Activated gamma-delta T cell treated with Interleukin-2 at 50 U/mL for 16 hours (primary cell): ENCODE measurements around the gene XYLT1.

ENCODE experiments used
- DNase-seq: peaks from one replicate; pipeline ENCODE4 v3.0.0-alpha.2; 2020

The XYLT1 gene

GRCh38 chr16:17457997-17458396 is 12.8 kb downstream of the XYLT1 start:
- DNase-seq: no peak

DNA sequence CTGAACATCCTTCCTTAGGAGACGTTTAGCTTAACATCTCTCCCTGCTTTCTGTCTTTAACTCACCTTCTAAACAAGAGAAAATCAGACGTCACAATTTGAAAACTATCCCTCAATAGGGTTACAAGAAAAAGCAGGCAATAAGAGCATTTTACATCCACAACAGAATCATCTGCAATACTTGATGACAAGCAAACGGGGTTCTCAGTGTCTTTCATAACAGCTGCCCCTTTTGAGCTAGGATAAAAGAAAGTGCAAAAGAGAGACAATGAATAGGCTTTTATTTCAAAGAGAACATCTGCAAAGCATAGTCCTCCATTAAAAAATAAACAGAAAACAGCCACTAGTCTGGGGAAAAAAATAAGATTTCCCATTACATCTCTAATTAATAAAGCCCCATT is 13.2 kb downstream of the XYLT1 start:
- DNase-seq: no peak

- DNase-seq: no peak
These were observed 16.5 kb downstream of the XYLT1 start for GRCh38 chr16:17454162-17454730.

DNA sequence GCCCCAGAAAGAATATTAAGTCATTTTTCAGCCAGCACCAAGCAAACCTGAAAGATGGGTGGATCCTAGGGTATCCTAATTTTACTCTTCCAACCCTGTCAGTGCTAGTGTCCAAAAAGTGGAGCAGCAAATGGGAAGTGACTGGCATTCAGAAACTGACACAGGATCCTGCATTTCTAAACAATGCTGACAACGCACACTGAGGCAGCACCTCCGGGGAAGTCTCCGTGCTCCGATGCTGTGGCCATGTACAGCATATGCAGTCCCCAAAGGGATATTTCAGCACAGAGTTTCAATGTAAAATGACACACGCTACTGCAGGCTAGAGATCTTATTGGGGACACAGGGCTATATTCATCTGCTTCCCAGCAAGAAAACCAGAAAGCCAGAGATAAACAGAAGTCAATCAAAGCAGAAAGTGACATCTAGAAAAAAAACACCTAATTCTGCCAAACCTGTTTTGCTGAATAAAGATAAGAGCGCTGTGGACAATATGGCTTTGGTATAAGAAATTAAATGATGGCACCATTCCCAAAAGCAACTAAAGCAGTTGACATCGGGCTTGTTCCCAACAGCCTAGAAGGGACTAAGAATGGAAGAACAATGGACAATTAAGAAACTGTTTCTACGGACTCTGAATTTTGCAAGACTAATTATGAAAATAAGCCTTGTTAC is 17.3 kb downstream of the XYLT1 start:
- no peak for DNase-seq

- DNase-seq: no peak
These were observed 17.8 kb downstream of the XYLT1 start for GRCh38 chr16:17452922-17453321.

DNA sequence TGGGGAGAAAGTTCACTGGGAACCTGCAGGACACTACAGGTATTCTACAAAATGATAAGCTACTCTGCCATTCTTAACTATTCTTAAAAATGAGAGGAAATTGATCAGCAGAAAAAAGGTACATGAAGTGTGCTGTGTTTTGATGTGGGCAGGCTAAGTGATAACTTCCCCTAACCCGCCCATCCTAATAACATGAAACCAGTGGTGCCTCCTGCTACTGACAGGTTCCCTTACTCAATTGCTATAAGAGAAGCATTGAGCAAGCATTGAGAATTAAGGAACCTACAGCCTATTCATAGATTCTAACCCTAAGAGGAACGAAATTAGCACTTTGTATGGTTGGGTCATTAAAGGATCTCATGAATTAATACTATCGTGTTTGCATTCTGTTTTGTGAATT is 18.9 kb downstream of the XYLT1 start:
- DNase-seq: no peak

- no peak for DNase-seq
These were observed 20.5 kb downstream of the XYLT1 start for GRCh38 chr16:17450291-17450690.

GRCh38 chr16:17448640-17449638 is 21.8 kb downstream of the XYLT1 start:
- DNase-seq: peak; percentile 20

GRCh38 chr16:17447101-17447569 is 23.6 kb downstream of the XYLT1 start:
- DNase-seq: no peak

DNA sequence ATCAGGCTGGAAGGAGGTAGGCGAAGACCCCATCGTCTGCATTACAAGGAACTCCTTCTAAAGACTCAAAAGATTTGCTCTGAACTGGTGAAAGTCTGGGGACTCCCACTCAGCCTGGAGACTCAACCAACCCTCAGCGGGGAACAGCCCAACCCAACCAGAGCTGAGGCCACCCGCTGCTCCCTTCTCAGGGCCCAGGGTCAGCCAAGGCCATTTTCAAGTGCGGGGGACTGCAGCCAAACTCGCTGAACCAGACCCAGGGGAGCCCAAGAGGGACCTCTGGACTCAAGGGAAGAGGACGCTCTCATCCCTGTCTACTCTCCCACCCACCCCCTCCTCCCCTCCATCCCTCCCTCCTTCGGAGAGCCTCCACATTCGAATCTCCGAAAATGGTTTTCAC is 24.1 kb downstream of the XYLT1 start:
- DNase-seq: no peak

DNA sequence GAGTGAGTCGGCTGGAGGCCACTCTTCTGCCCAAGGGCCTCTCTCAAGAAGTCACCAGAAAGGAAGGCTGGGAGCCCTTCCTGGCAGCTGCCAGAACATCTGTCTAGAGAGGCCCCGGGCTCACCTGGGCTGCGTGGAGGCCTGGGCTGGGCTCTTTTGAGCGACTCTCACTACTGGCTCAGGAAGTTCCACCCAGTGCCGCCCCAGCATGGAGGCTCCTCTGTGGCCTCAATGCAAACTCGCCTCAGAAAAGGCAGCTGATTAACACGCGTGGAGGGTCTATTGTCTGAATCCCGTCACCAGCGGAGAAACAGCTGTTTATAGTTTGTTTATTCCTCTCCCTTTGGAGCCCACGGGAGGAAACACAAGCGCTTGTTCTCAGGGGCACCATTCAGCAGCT is 25.3 kb downstream of the XYLT1 start:
- no peak for DNase-seq

GRCh38 chr16:17444658-17445057 is 26.1 kb downstream of the XYLT1 start:
- no peak for DNase-seq

DNA sequence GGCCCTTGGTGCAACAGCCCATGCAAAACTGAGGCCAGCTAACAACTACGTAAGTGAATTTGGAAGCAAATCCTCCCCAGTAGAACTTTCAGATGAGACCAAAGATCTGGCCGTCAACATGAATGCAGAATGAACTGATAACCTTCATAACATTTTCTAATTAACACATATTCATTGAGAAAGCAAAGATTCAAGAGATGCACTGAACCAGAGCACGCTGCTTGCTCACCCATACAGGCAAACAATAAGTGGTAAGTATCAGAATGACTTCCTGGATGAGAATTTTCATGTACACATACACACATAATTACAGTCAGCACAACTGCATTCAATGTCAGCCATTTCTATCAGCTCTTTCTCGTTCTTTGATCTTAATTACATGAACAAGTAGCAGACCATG is 30.6 kb downstream of the XYLT1 start:
- DNase-seq: no peak

DNA sequence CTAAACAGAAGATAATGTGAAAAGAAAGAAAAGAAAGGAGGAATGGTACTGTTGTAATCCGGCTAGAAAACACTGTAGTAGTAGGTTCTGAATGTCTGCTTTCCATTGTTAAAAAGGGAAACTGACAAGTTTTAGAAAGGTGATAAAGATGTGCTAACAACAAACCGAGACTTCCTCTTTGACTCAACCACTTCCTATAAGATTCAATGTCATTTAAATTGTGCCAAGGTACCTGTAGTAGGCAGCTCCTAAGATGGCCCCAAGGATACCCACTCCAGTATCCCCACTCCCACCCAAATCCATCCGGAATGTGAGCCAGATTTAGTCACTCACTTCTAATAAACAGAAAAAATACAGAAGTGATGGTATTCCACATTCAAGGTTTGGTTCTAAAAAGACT is 31.2 kb downstream of the XYLT1 start:
- DNase-seq: no peak

DNA sequence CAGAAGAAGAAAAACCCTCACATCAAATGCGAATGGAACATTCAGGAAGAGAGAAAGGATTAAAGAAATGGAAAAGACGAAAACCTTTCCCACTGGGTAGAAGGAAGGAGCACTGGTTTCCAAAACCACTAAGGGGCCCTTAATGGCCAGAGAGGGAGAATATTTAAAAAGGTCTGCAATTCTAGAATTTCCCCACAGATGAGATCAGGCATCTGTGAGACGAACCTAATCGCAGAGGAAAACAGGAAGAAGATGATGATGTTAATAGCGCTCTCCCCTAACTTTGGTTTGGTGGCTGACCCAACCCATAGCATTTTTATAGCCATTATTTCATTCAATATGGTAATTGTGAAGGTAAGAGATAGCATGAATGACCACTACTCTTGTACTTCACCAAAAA is 32.8 kb downstream of the XYLT1 start:
- no peak for DNase-seq

DNA sequence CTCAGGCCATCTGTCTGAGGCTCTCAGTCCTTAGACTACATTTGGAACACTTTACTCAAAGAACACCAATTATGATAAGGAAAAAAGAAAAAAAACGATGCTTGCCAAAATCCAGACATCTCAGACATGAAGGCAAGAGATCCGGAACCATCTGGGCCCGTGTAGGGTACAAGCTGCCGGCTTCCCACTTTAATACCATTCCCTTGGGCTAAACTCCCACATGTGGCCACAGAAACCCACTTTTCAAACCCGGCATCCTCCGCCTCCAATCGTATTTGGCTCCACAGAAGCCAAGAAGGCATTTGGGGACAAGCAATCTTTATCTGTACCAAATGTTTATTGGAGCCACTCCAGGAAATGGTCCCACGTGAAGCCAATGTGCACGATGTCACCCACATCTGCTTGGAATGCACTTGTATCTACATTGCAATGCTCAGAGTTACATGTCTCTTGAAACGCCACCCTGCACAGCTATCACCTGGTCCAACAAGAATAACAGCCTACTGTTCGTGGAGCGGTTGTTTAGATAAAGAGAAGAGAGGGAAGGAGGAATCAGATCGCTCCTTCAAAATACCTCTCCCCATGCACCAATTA is 33.5 kb downstream of the XYLT1 start:
- DNase-seq: no peak

DNA sequence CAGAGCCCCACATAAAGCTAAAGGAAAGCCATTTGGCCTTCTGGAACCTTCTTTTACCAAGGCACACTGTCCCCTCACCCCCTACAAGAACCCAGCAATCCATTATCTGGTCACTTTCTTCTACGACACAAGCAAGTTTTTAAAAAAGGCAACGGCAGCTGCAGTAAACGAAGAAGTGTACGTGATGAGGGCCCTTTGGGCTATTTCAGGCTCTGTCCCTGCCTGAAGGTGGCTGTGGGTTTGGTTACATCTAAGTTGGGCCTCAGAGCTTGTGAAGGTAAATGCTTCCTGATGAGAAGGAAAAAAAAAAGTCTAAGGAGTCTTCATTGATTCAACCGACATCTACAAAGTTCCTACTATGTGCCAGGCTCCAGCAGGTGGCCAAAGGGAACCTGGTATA is 35.4 kb downstream of the XYLT1 start:
- DNase-seq: no peak

DNA sequence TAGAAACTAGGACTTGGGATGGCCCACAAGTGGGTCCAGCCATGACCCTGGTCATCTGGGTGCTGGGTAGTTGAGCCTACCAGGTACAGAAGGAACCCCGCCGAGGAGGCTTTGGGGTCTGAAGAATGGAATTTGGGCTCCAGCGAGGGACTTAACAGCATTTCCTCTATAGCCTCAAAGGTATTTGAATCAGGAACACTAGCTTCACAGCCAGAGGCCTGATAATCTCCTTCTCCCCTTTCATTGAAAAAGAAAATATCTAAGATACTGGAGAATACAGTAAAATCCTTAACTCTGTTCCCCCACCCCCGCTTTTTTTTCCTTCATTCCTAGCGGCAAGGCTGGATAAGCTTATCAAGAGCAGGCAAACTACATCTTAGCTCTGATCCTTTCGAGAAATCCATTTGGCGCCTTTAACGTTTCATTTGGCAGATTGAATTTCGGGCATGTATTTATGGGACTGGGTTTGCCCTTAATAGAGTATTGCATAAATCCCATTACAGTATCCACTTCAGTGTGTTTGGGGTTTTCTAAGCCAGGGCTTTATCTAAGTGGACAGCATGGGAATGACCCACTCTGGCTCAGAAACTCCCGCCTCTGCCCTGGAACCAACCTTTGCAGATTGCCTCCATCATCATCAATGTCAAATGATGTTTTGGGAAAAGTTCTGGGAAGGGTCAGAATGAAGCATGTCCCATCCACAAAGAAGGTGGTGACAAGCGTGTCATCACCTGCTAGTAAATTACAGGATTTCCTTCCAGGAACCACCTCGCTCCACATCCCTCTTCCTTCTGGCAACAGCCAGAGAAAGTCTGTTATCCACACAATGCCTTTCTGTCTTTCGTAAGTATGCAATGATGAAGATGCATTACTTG is 36.9 kb downstream of the XYLT1 start:
- no peak for DNase-seq

DNA sequence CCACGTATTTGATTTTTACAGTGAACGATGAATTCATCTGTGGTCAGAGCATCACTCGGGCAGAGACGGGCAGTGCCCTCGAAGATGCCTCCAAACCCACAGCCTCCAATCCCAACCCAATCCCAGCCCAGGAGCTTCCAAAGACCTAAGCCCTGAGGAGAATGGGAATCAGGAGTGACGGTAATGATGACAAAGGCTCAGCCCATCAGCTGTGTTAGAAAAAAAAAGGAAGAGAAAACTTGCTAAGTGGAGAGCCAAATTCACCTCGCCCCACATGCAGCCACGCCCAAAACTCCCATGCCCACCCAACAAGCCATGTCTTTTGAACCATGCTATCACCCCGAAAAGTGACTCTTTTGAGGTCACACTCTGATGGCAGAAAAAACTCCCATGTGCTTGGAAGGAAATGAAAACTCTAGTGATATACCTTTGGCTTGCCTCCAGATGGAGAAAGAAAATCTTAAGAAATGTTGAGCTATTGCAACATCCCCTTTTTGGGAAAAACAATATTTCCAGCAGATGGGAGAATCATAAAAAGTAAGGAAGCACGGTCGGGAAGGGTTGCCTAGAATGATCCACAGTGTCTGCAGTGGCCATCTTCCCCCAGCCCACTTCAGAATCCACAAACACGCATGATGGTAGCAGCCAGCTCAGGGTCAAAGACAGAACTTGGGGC is 37.7 kb downstream of the XYLT1 start:
- no peak for DNase-seq

DNA sequence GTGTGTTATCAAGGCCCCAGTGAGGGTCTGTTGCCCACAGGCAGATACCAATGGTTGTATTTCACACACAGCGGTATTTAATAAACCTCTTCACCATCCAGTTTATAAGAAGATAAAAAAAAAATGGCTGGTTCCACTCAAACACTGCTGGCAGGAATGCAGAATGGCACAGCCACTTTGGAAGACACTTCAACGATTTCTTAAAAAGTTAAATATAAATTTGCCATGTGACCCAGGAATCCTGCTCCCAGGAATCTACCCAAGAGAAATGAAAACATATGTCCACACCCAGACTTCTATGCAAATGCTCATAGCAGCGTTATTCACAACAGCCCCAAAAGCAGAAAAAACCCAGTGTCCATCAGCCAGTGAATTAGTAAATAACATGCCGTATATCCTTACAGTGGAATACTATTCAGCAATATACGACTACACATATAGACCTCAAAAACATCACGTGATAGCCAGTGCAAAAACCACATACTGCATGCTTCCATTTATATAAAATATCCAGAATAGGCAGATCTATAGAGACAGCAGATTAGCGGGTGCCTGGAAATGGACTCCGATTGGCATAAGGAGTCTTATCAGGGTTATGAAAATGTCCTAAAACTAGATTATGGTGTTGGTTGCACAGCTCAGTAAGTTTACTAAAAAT is 38.7 kb downstream of the XYLT1 start:
- no peak for DNase-seq

GRCh38 chr16:17431012-17431411 is 39.7 kb downstream of the XYLT1 start:
- DNase-seq: no peak
